GM12878 (cell line): ENCODE data around the gene EBF3. TPM values are rescaled to one million over a fixed set of nuclear protein-coding genes. Genes with fewer than 3 reads are reported as not detected.

Experiments used
- ATAC-seq: fragments of 200-7000 bp; cut with Tn5 transposase; 3 replicates; pipeline ENCODE4 v1.9.1; 2020; ENCODE audit warnings: mild to moderate bottlenecking, moderate library complexity
- BruUV-seq: library from RNA; stranded (reverse); fragments of 400-500 nt; replicated peaks from 2 replicates; lab custom pipeline; 2021; lab: Mats Ljungman, UMichigan
- CTCF ChIA-PET: fragments of 300-600 bp; sonication (Branson Sonifier 250); formaldehyde crosslinking; extraction: SDS; loops from one replicate; lab custom pipeline; 2021; ENCODE audit warnings: inconsistent platforms; lab: Yijun Ruan, JAX
- POLR2A ChIA-PET: fragments of 350-600 bp; formaldehyde crosslinking; extraction: SDS; loops from one replicate; lab custom pipeline; 2021; ENCODE audit warnings: inconsistent platforms; lab: Charles Lee
- RAD21 ChIA-PET: fragments of 300-600 bp; sonication (Branson Sonifier 250); formaldehyde crosslinking; loops from one replicate; lab custom pipeline; 2023; ENCODE audit warnings: antibody characterized with exemption; ENCODE audit not compliant: unreplicated experiment; lab: Charles Lee
- SMC1A ChIA-PET: fragments of 300-600 bp; sonication (Branson Sonifier 250); formaldehyde crosslinking; loops from one replicate; lab custom pipeline; 2023; ENCODE audit not compliant: unreplicated experiment, uncharacterized antibody; lab: Charles Lee
- DNase-seq: peaks from one replicate; pipeline ENCODE4 v3.0.0-alpha.2; 2011; ENCODE audit warnings: low read depth, low spot score
- FAIRE-seq: peaks from 3 replicates; lab custom pipeline; 2011; peaks lifted over from hg19 to GRCh38; lab: Jason Lieb, UNC
- H2AFZ ChIP-seq: 2 replicates; pipeline ENCODE4 v1.6.0; 2011; ENCODE audit warnings: low read depth, low read length, control low read depth; ENCODE audit not compliant: control insufficient read depth
- H3K27ac ChIP-seq: 2 replicates; pipeline ENCODE4 v1.5.1; 2011; ENCODE audit warnings: control low read depth; ENCODE audit not compliant: control insufficient read depth, insufficient read depth
- H3K27me3 ChIP-seq, 2 experiments: replicated peaks in 1 of 2; 2 replicates each; pipeline versions ENCODE4 v1.6.0 to v1.6.1; 2011; ENCODE audit warnings: low read length in 1 of 2; ENCODE audit not compliant: control insufficient read depth in 2 of 2, insufficient read depth in 2 of 2
- H3K36me3 ChIP-seq, 2 experiments: 2 replicates each; pipeline ENCODE4 v1.5.1; 2011; ENCODE audit warnings: low read length in 1 of 2; ENCODE audit not compliant: control insufficient read depth in 2 of 2, insufficient read depth in 2 of 2
- H3K4me1 ChIP-seq: 2 replicates; pipeline ENCODE4 v1.6.1; 2011; ENCODE audit warnings: mild to moderate bottlenecking, low read length, moderate library complexity, mixed read lengths; ENCODE audit not compliant: control insufficient read depth, insufficient read depth
- H3K4me2 ChIP-seq: 2 replicates; pipeline ENCODE4 v1.6.0; 2011; ENCODE audit warnings: control low read depth; ENCODE audit not compliant: control insufficient read depth, insufficient read depth
- H3K4me3 ChIP-seq: fragments of 200-600 bp; sonication (generic); 2 replicates; pipeline ENCODE4 v1.5.1; 2016
- H3K79me2 ChIP-seq: 2 replicates; pipeline ENCODE4 v1.6.0; 2011; ENCODE audit warnings: low read length; ENCODE audit not compliant: control insufficient read depth, insufficient read depth
- H3K9ac ChIP-seq: 2 replicates; pipeline ENCODE4 v1.8.0; 2011; ENCODE audit warnings: low read length, control low read depth, mixed read lengths; ENCODE audit not compliant: control insufficient read depth, insufficient read depth
- H3K9me3 ChIP-seq: replicated peaks from 3 replicates; pipeline ENCODE4 v1.5.1; 2011; ENCODE audit warnings: mild to moderate bottlenecking, low read length; ENCODE audit not compliant: control insufficient read depth, insufficient read depth
- H4K20me1 ChIP-seq: 2 replicates; pipeline ENCODE4 v1.6.0; 2011; ENCODE audit not compliant: control insufficient read depth, insufficient read depth
- MEF2A ChIP-seq: IDR thresholded peaks from 2 replicates; pipeline ENCODE4 v1.6.1; 2011; ENCODE audit warnings: low read depth, mild to moderate bottlenecking, low read length, moderate library complexity; ENCODE audit not compliant: insufficient read depth
- NFYA ChIP-seq: IDR thresholded peaks from 2 replicates; pipeline ENCODE4 v1.6.1; 2011; ENCODE audit warnings: low read depth, mild to moderate bottlenecking, low read length, improper control_type of control experiment, borderline replicate concordance
- NR2C2 ChIP-seq: IDR thresholded peaks from 2 replicates; pipeline ENCODE4 v1.6.1; 2011; ENCODE audit warnings: borderline replicate concordance, low read depth; ENCODE audit not compliant: control insufficient read depth, insufficient read length
- PAX5 ChIP-seq: IDR thresholded peaks from 2 replicates; pipeline ENCODE4 v1.6.1; 2011; ENCODE audit warnings: low read depth, low read length, borderline replicate concordance
- POU2F2 ChIP-seq: IDR thresholded peaks from 3 replicates; pipeline ENCODE4 v1.6.1; 2011; ENCODE audit warnings: low read depth, mild to moderate bottlenecking, low read length, borderline replicate concordance
- SP1 ChIP-seq: IDR thresholded peaks from one replicate; pipeline ENCODE4 v1.6.1; 2011; ENCODE audit warnings: low read depth, low read length
- YBX1 ChIP-seq: fragments of 450-650 bp; IDR thresholded peaks from 2 replicates; pipeline ENCODE4 v1.6.1; 2016; ENCODE audit warnings: antibody characterized with exemption
- ZNF207 ChIP-seq: fragments of 450-650 bp; IDR thresholded peaks from 2 replicates; pipeline ENCODE4 v1.6.1; 2014; ENCODE audit warnings: antibody characterized with exemption, mild to moderate bottlenecking, borderline replicate concordance
- WGBS: methylation state at CpG from one replicate; pipeline ENCODE4 v1.1.6; 2016; ENCODE audit warnings: low lambda C conversion rate; ENCODE audit not compliant: insufficient replicate concordance, insufficient coverage; ENCODE audit errors: missing lambda C conversion rate; 5-methylcytosine and 5-hydroxymethylcytosine counted together
- in situ Hi-C: fragments of 300-500 bp; cut with MboI; formaldehyde crosslinking; loops from 9 replicates; pipeline ENCODE4 v1.14.3; 2018; ENCODE audit warnings: mixed read lengths
- intact Hi-C: fragments of 100-400 bp; cut with micrococcal nuclease; formaldehyde crosslinking; loops from one replicate; pipeline ENCODE4 v1.14.2; 2022; ENCODE audit not compliant: unreplicated experiment
- polyA plus RNA-seq, 11 experiments: library from polyadenylated mRNA; depleted of rRNA in 4 of 11; unstranded in 6 of 11; stranded (reverse) in 5 of 11; fragments of >200 nt; fragmentation: Nextera tagmentation in 4 of 11; fragmentation: Illumina TruSeq in 1 of 11; extraction: Ambion mirVana in 4 of 11; extraction: Trizol in 1 of 11; gene quantifications; 1 replicate in 1 of 11; 2 replicates in 10 of 11; pipeline versions ENCODE4 v1.2.1 to v1.2.3, GENCODE V29; 2011 to 2016; ENCODE audit warnings: inconsistent platforms in 2 of 11, missing spikeins in 2 of 11, low read depth in 1 of 11
- total RNA-seq, 4 experiments: library from RNA; depleted of rRNA in 3 of 4; stranded (reverse); fragments of >200 nt in 3 of 4; fragmentation: Illumina TruSeq in 1 of 4; extraction: Trizol in 1 of 4; gene quantifications; 2 replicates each; pipeline versions ENCODE4 v1.2.1 to v1.2.3, GENCODE V29; 2013 to 2021
- TF ChIP-seq, protein P1 (sequence below): IDR thresholded peaks from 2 replicates; pipeline ENCODE4 v1.6.1; 2011; ENCODE audit warnings: low read depth, low read length, improper control_type of control experiment, borderline replicate concordance
- TF ChIP-seq, protein P2 (sequence below): fragments of 450-650 bp; formaldehyde crosslinking; IDR thresholded peaks from 2 replicates; pipeline ENCODE4 v1.4.0; 2020; ENCODE audit warnings: mild to moderate bottlenecking, moderate library complexity

Gene EBF3
- total and polyA plus RNA-seq, 10 of the 15 experiments (the other 5 are each of a cell fraction or from before 2014, with no cell fraction given), result not detected

DNA sequence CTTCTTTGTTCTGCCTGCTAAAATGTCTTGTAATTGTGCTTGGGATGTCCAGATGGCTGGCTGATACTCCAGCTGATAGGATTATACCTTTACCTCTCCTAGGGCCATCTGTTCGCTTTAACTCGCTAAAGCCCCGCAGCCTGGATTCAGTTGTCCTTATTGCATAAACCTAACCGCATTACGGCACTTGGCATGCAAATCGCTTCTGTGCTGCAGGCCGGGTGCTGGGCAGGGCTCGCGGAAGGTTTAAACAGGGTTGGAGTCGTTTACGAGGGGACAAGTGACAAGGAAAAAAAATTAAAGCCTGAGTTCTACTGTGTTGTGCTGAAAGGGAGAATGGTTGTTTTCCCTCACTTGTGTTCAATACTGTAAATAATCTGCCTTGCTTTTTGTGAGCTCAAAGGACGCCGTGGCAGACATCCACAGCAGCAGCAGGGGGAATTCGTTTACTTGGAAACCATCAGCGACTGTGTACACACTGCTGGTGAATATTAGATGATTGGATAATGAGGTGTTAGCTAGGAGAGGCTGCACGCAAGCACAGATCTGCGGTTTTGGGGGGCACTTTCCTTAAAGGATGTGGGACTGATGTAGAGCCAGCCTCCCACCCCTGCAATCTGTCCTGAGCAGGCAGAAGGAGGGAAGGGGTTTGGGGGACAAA lies 93.0 kb downstream of the EBF3 start:
- Histone ChIP-seq H3K9me3 (no peaks in the 10 kb centered on the region), H3K4me1 (no peaks in the 10 kb centered on the region), H3K36me3 (no peaks in the 10 kb centered on the region), H3K4me2 (no peak overlapping the region), H3K27ac (no peak overlapping the region), H4K20me1 (no peaks in the 10 kb centered on the region), H3K27me3 (no peaks in the 10 kb centered on the region), H3K4me3 (no peak overlapping the region), H2AFZ (no peak overlapping the region), H3K9ac (no peak overlapping the region), H3K79me2 (no peaks in the 10 kb centered on the region)
- WGBS, result 10% methylated on average over 17 of the region's 17 CpGs
- intact Hi-C loops, result no loop called here
- TF ChIP-seq NR2C2, result no peak
- no peak for TF ChIP-seq ZNF207
- SMC1A ChIA-PET, result no interaction called here
- CTCF ChIA-PET, result no interaction called here
- DNase-seq, result no peak
- in situ Hi-C loops, result no loop called here
- no peak for ATAC-seq
- FAIRE-seq, result no peak
- no TSS peak for BruUV-seq
- POLR2A ChIA-PET, result no interaction called here
- RAD21 ChIA-PET, result no interaction called here

DNA sequence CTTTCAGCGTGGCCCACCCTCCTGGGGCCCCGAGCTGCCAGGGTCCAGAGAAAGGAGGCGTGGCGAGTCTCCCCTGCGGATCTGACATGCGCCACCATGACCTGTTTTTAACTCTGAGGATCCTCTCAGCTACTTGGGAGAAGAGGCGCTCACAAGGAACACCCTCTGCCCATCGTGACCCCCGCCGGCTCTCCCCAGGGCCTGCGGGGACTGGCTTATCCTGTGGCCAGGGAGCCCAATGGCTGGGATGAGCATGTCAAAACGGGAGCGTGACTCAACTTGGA lies 93.7 kb downstream of the EBF3 start:
- H3K4me1 ChIP-seq, result no peaks in the 10 kb centered on the region
- DNase-seq (no peak), FAIRE-seq (no peak)
- no peak overlapping the region for H3K9ac ChIP-seq
- 70% methylated on average over 9 of the region's 13 CpGs for WGBS
- no peak overlapping the region for H3K27ac ChIP-seq
- TF ChIP-seq POU2F2 (no peak), YBX1 (no peak), PAX5 (no peak), SP1 (no peak), MEF2A (no peak), NFYA (no peak)
- TF ChIP-seq, protein P1, sequence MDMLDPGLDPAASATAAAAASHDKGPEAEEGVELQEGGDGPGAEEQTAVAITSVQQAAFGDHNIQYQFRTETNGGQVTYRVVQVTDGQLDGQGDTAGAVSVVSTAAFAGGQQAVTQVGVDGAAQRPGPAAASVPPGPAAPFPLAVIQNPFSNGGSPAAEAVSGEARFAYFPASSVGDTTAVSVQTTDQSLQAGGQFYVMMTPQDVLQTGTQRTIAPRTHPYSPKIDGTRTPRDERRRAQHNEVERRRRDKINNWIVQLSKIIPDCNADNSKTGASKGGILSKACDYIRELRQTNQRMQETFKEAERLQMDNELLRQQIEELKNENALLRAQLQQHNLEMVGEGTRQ, result no peak
- TF ChIP-seq, protein P2, sequence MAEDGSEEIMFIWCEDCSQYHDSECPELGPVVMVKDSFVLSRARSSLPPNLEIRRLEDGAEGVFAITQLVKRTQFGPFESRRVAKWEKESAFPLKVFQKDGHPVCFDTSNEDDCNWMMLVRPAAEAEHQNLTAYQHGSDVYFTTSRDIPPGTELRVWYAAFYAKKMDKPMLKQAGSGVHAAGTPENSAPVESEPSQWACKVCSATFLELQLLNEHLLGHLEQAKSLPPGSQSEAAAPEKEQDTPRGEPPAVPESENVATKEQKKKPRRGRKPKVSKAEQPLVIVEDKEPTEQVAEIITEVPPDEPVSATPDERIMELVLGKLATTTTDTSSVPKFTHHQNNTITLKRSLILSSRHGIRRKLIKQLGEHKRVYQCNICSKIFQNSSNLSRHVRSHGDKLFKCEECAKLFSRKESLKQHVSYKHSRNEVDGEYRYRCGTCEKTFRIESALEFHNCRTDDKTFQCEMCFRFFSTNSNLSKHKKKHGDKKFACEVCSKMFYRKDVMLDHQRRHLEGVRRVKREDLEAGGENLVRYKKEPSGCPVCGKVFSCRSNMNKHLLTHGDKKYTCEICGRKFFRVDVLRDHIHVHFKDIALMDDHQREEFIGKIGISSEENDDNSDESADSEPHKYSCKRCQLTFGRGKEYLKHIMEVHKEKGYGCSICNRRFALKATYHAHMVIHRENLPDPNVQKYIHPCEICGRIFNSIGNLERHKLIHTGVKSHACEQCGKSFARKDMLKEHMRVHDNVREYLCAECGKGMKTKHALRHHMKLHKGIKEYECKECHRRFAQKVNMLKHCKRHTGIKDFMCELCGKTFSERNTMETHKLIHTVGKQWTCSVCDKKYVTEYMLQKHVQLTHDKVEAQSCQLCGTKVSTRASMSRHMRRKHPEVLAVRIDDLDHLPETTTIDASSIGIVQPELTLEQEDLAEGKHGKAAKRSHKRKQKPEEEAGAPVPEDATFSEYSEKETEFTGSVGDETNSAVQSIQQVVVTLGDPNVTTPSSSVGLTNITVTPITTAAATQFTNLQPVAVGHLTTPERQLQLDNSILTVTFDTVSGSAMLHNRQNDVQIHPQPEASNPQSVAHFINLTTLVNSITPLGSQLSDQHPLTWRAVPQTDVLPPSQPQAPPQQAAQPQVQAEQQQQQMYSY (CRISPR knock-in tag), result no peak
- TF ChIP-seq, all 136 proteins: peak for 0
- ChIA-PET SMC1A (no interaction called here), POLR2A (no interaction called here), CTCF (no interaction called here), RAD21 (no interaction called here)
- Histone ChIP-seq H3K36me3 (no peaks in the 10 kb centered on the region), H3K4me2 (no peak overlapping the region), H3K79me2 (no peaks in the 10 kb centered on the region), H4K20me1 (no peaks in the 10 kb centered on the region), H3K9me3 (no peaks in the 10 kb centered on the region), H3K27me3 (no peaks in the 10 kb centered on the region), H3K4me3 (no peak overlapping the region), H2AFZ (no peak overlapping the region)
- in situ Hi-C loops (no loop called here), intact Hi-C loops (no loop called here)
- no peak for ATAC-seq
- BruUV-seq, result no TSS peak
